HEK293 (cell line): ENCODE results near the gene EPHX1.

Experiments
- GLI2 ChIP-seq: fragments of 450-650 bp; formaldehyde crosslinking; IDR thresholded peaks from 2 replicates; pipeline ENCODE4; 2017; ENCODE audit warnings: missing biosample characterization, missing genetic modification characterization, low read depth, borderline replicate concordance
- GLIS1 ChIP-seq: fragments of 450-650 bp; formaldehyde crosslinking; IDR thresholded peaks from 2 replicates; pipeline ENCODE4 v1.5.1; 2016; ENCODE audit warnings: missing biosample characterization, missing genetic modification characterization
- HOXC10 ChIP-seq: sonication (generic); formaldehyde crosslinking; IDR thresholded peaks from 2 replicates; pipeline ENCODE4 v1.8.1; 2023; ENCODE audit warnings: mild to moderate bottlenecking, missing genetic modification reagents
- IKZF3 ChIP-seq: fragments of 450-650 bp; IDR thresholded peaks from 2 replicates; pipeline ENCODE4 v1.5.0; 2018; ENCODE audit warnings: missing biosample characterization, mild to moderate bottlenecking, missing genetic modification characterization, moderate library complexity
- KLF17 ChIP-seq: fragments of 450-650 bp; formaldehyde crosslinking; IDR thresholded peaks from 2 replicates; pipeline ENCODE4 v1.5.1; 2016; ENCODE audit warnings: missing biosample characterization, missing genetic modification characterization
- KLF7 ChIP-seq: fragments of 450-650 bp; formaldehyde crosslinking; IDR thresholded peaks from 2 replicates; pipeline ENCODE4 v1.5.1; 2016; ENCODE audit warnings: missing biosample characterization, missing genetic modification characterization, borderline replicate concordance
- WT1 ChIP-seq: fragments of 450-650 bp; formaldehyde crosslinking; IDR thresholded peaks from 2 replicates; pipeline ENCODE4 v1.5.1; 2016; ENCODE audit warnings: missing biosample characterization, missing genetic modification characterization
- YY2 ChIP-seq: fragments of 450-650 bp; formaldehyde crosslinking; IDR thresholded peaks from 2 replicates; pipeline ENCODE4 v1.5.1; 2016; ENCODE audit warnings: missing biosample characterization, missing genetic modification characterization
- ZBTB20 ChIP-seq: fragments of 450-650 bp; formaldehyde crosslinking; IDR thresholded peaks from 2 replicates; pipeline ENCODE4 v1.5.1; 2016; ENCODE audit warnings: missing biosample characterization, missing genetic modification characterization
- ZBTB21 ChIP-seq: fragments of 450-650 bp; formaldehyde crosslinking; IDR thresholded peaks from 2 replicates; pipeline ENCODE4 v1.5.1; 2017; ENCODE audit warnings: missing biosample characterization, missing genetic modification characterization
- ZBTB26 ChIP-seq: fragments of 450-650 bp; formaldehyde crosslinking; optimal IDR thresholded peaks from 2 replicates; pipeline ENCODE3; 2016; ENCODE audit warnings: missing biosample characterization, mild to moderate bottlenecking, missing genetic modification characterization
- ZEB2 ChIP-seq: fragments of 450-650 bp; formaldehyde crosslinking; IDR thresholded peaks from 2 replicates; pipeline ENCODE4 v1.5.1; 2016; ENCODE audit warnings: missing biosample characterization, missing genetic modification characterization
- ZFHX2 ChIP-seq: fragments of 450-650 bp; formaldehyde crosslinking; conservative IDR thresholded peaks from 2 replicates; pipeline ENCODE4 v1.5.1; 2016; ENCODE audit warnings: missing biosample characterization, missing genetic modification characterization
- ZFP37 ChIP-seq: fragments of 450-650 bp; formaldehyde crosslinking; IDR thresholded peaks from 2 replicates; pipeline ENCODE4 v1.5.1; 2016; ENCODE audit warnings: missing biosample characterization, missing genetic modification characterization
- ZNF10 ChIP-seq: fragments of 450-650 bp; formaldehyde crosslinking; IDR thresholded peaks from 2 replicates; pipeline ENCODE4 v1.5.1; 2017; ENCODE audit warnings: missing biosample characterization, missing genetic modification characterization
- ZNF114 ChIP-seq: fragments of 450-650 bp; formaldehyde crosslinking; IDR thresholded peaks from 2 replicates; pipeline ENCODE4 v1.5.0; 2017; ENCODE audit warnings: missing biosample characterization, missing genetic modification characterization
- ZNF138 ChIP-seq: fragments of 450-650 bp; formaldehyde crosslinking; IDR thresholded peaks from 2 replicates; pipeline ENCODE4 v1.5.1; 2016; ENCODE audit warnings: missing biosample characterization, missing genetic modification characterization, borderline replicate concordance
- ZNF221 ChIP-seq: fragments of 450-650 bp; formaldehyde crosslinking; IDR thresholded peaks from 2 replicates; pipeline ENCODE4 v1.5.1; 2017; ENCODE audit warnings: missing biosample characterization, missing genetic modification characterization, borderline replicate concordance
- ZNF23 ChIP-seq: fragments of 450-650 bp; formaldehyde crosslinking; IDR thresholded peaks from 2 replicates; pipeline ENCODE4 v1.5.1; 2016; ENCODE audit warnings: missing biosample characterization, missing genetic modification characterization, borderline replicate concordance
- ZNF366 ChIP-seq: fragments of 450-650 bp; formaldehyde crosslinking; conservative IDR thresholded peaks from 2 replicates; pipeline ENCODE4 v1.5.1; 2016; ENCODE audit warnings: missing biosample characterization, missing genetic modification characterization
- ZNF423 ChIP-seq: fragments of 450-650 bp; formaldehyde crosslinking; IDR thresholded peaks from 2 replicates; pipeline ENCODE4 v1.5.1; 2016; ENCODE audit warnings: missing biosample characterization, missing genetic modification characterization
- ZNF621 ChIP-seq: fragments of 450-650 bp; formaldehyde crosslinking; IDR thresholded peaks from 2 replicates; pipeline ENCODE4 v1.5.1; 2017; ENCODE audit warnings: missing biosample characterization, missing genetic modification characterization
- ZNF624 ChIP-seq: fragments of 450-650 bp; formaldehyde crosslinking; IDR thresholded peaks from 2 replicates; pipeline ENCODE4 v1.5.1; 2017; ENCODE audit warnings: missing biosample characterization, missing genetic modification characterization
- ZNF645 ChIP-seq: fragments of 450-650 bp; formaldehyde crosslinking; IDR thresholded peaks from 2 replicates; pipeline ENCODE4; 2016; ENCODE audit warnings: missing biosample characterization, missing genetic modification characterization
- ZNF677 ChIP-seq: fragments of 450-650 bp; IDR thresholded peaks from 2 replicates; pipeline ENCODE4 v1.5.0; 2018; ENCODE audit warnings: missing biosample characterization, mild to moderate bottlenecking, missing genetic modification characterization, moderate library complexity
- ZNF777 ChIP-seq: fragments of 450-650 bp; formaldehyde crosslinking; IDR thresholded peaks from 2 replicates; pipeline ENCODE4 v1.5.1; 2017; ENCODE audit warnings: missing biosample characterization, missing genetic modification characterization, borderline replicate concordance
- ZNF843 ChIP-seq: fragments of 450-650 bp; formaldehyde crosslinking; IDR thresholded peaks from 2 replicates; pipeline ENCODE4 v1.5.1; 2016; ENCODE audit warnings: missing biosample characterization, missing genetic modification characterization
- ZXDB ChIP-seq: fragments of 450-650 bp; formaldehyde crosslinking; IDR thresholded peaks from 2 replicates; pipeline ENCODE4 v1.5.1; 2016; ENCODE audit warnings: missing biosample characterization, missing genetic modification characterization
- TF ChIP-seq, protein P1 (sequence below): fragments of 450-650 bp; formaldehyde crosslinking; IDR thresholded peaks from 2 replicates; pipeline ENCODE4 v1.5.1; 2016; ENCODE audit warnings: missing biosample characterization, missing genetic modification characterization
- TF ChIP-seq, protein P2 (sequence below): fragments of 450-650 bp; formaldehyde crosslinking; IDR thresholded peaks from 2 replicates; pipeline ENCODE4 v1.5.1; 2016; ENCODE audit warnings: missing biosample characterization, missing genetic modification characterization
- TF ChIP-seq, protein P3 (sequence below): fragments of 450-650 bp; formaldehyde crosslinking; IDR thresholded peaks from 2 replicates; pipeline ENCODE4 v1.5.1; 2016; ENCODE audit warnings: missing biosample characterization, missing genetic modification characterization, low read depth

Gene EPHX1

DNA sequence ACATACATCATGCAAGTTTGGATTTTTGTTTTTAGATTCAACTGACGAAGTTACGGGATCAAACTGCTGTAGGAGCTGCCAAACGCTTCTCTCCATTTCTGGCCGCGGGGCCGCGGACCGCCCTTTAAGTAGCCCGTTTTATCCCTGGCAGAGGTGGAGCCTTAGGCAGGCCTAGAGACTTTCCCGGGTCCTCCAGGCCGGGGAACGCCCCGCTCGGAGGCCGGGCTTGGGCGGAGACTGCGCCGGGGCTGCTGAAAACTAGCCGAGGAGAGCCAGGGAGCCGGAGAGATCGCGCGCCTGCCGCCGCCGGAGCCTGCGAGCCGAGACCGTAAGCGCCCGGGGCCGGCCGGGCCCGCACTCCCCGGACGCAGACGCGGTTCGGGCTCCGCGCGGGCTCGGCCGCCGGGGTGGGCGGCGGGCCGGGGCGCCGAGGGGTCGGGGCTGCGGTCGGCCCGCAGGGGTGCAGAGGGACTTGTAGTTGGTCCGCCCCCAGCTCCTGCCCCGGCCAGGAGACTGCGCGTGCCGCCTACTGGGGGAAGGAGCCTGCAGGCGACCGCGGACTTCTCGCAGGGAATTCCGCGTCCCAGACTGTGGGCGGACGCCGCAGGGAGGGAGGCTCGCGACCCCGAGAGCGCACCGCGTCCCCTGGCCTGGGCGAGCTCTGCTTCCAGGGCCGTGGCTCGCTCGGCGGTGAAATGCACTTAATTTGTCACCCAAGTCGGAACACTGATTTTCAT lies at the start of gene EPHX1 (continued):
- TF ChIP-seq KLF7 (tag by site-specific recombination) (no peak), ZBTB20 (tag by site-specific recombination) (peak; percentile 75), ZNF114 (tag by site-specific recombination) (no peak), ZXDB (peak; percentile 26), ZEB2 (peak; percentile 72; the same call in 1 of the 2 replicates), ZNF645 (tag by site-specific recombination) (no peak), WT1 (no peak), GLIS1 (no peak), ZNF843 (tag by site-specific recombination) (peak; percentile 12; the same call in 1 of the 2 replicates), ZNF221 (tag by site-specific recombination) (no peak), ZNF23 (tag by site-specific recombination) (no peak), ZFHX2 (tag by site-specific recombination) (peak; percentile 98), ZNF10 (tag by site-specific recombination) (0 out of 2 replicates have a peak, but pooled peaks have one; percentile 36), IKZF3 (tag by site-specific recombination) (peak; percentile 89), ZNF621 (tag by site-specific recombination) (no peak), YY2 (tag by site-specific recombination) (peak; percentile 32; the same call in 1 of the 2 replicates), ZBTB26 (tag by site-specific recombination) (peak; percentile 98), HOXC10 (peak; percentile 65; the same call in 1 of the 2 replicates), ZFP37 (no peak), ZNF366 (tag by site-specific recombination) (peak; percentile 58; the same call in 1 of the 2 replicates), GLI2 (tag by site-specific recombination) (no peak), ZNF677 (tag by site-specific recombination) (peak; percentile 68; the same call in 1 of the 2 replicates), ZNF138 (tag by site-specific recombination) (no peak), ZNF423 (tag by site-specific recombination) (no peak), ZNF624 (tag by site-specific recombination) (no peak), ZNF777 (tag by site-specific recombination) (no peak), ZBTB21 (no peak; the same call in 1 of the 2 replicates), KLF17 (no peak; the same call in 1 of the 2 replicates)
- TF ChIP-seq, protein P1, sequence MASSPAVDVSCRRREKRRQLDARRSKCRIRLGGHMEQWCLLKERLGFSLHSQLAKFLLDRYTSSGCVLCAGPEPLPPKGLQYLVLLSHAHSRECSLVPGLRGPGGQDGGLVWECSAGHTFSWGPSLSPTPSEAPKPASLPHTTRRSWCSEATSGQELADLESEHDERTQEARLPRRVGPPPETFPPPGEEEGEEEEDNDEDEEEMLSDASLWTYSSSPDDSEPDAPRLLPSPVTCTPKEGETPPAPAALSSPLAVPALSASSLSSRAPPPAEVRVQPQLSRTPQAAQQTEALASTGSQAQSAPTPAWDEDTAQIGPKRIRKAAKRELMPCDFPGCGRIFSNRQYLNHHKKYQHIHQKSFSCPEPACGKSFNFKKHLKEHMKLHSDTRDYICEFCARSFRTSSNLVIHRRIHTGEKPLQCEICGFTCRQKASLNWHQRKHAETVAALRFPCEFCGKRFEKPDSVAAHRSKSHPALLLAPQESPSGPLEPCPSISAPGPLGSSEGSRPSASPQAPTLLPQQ (tag by site-specific recombination): peak; percentile 19
- TF ChIP-seq, protein P2, sequence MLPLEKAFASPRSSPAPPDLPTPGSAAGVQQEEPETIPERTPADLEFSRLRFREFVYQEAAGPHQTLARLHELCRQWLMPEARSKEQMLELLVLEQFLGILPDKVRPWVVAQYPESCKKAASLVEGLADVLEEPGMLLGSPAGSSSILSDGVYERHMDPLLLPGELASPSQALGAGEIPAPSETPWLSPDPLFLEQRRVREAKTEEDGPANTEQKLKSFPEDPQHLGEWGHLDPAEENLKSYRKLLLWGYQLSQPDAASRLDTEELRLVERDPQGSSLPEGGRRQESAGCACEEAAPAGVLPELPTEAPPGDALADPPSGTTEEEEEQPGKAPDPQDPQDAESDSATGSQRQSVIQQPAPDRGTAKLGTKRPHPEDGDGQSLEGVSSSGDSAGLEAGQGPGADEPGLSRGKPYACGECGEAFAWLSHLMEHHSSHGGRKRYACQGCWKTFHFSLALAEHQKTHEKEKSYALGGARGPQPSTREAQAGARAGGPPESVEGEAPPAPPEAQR (tag by site-specific recombination): no peak
- TF ChIP-seq, protein P3, sequence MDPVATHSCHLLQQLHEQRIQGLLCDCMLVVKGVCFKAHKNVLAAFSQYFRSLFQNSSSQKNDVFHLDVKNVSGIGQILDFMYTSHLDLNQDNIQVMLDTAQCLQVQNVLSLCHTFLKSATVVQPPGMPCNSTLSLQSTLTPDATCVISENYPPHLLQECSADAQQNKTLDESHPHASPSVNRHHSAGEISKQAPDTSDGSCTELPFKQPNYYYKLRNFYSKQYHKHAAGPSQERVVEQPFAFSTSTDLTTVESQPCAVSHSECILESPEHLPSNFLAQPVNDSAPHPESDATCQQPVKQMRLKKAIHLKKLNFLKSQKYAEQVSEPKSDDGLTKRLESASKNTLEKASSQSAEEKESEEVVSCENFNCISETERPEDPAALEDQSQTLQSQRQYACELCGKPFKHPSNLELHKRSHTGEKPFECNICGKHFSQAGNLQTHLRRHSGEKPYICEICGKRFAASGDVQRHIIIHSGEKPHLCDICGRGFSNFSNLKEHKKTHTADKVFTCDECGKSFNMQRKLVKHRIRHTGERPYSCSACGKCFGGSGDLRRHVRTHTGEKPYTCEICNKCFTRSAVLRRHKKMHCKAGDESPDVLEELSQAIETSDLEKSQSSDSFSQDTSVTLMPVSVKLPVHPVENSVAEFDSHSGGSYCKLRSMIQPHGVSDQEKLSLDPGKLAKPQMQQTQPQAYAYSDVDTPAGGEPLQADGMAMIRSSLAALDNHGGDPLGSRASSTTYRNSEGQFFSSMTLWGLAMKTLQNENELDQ (tag by site-specific recombination): no peak
